ENCODE measurements around the gene TOM1L1.

The TOM1L1 gene

GRCh38 chr17:54903375-54903774 lies 2.7 kb downstream of the TOM1L1 start:
- TF ChIP-seq CTCF (IDR thresholded peaks at IDR 0.05; ENCODE audit: low read depth, low read length) = no peak
- DNase-seq (ENCODE audit: low read depth in 2 of 2) = peak in 1 of 2 donors; percentile 23
- H3K4me3 ChIP-seq (replicated peaks in 1 of 2; ENCODE audit: low read depth in 2 of 2, low read length in 2 of 2) = no peak overlapping the region

DNA sequence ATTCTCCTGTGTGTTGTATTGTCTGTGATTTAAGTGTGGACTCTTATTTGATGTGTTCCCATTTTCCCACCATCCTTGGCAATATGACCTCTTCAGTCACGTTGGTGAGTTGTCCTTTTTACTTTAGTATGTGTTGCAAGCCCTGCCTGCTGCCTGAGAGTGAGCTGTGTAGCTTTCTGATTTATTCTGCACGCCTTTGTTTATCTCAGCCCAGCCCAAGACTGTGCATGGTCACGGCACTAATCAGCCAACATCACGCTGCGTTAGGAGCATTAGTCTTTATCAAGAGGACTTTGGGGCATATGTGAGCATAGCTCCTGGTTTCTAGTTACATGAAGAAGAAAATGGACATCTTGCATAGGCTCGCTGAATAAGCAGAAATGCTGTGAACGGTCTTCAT lies 6.0 kb downstream of the TOM1L1 start:
- DNase-seq (ENCODE audit: low read depth in 2 of 2) = no peak
- TF ChIP-seq CTCF (IDR thresholded peaks at IDR 0.05; ENCODE audit: low read depth, low read length) = no peak
- H3K4me3 ChIP-seq (replicated peaks in 1 of 2; ENCODE audit: low read depth in 2 of 2, low read length in 2 of 2) = no peak overlapping the region

DNA sequence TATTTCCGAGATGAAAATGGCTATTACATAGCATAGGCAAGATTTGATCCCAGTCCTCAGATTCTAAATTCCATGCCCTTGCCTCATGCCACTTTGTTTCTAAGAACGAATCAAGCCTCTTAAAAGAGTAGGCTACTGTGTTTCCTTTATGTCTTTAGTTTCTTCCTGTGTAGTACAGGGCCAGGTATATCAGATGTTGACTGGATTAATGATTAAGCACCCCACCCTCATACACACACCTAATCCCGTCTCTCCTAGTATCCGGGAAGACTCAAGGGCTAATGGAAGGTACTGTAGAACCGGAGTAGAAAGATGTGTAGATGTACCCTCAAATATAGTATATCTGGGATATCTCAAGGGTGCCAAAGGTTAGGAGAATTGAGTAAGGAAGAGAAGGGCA lies 6.7 kb downstream of the TOM1L1 start:
- no peak for TF ChIP-seq CTCF (IDR thresholded peaks at IDR 0.05; ENCODE audit: low read depth, low read length)
- no peak overlapping the region for H3K4me3 ChIP-seq (replicated peaks in 1 of 2; ENCODE audit: low read depth in 2 of 2, low read length in 2 of 2)
- no peak for DNase-seq (ENCODE audit: low read depth in 2 of 2)

DNA sequence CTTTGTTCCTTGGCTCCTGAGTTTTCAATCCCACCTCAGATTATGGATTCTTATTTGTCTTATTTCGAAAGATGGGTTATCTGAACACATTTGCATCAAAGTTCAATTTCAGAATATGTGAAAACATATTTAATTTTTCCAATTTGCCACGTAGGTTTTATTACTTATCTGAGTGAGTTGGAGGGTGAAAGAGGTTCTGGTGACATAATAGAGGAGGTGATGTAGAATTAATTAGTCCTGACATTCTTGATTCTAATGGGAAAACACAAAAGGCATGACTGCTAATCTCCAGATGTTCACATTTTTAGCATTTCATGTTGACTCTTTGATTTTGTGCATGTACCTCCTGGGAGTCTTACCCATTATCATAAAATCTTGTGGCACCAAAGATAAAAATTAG lies 9.1 kb downstream of the TOM1L1 start:
- no peak overlapping the region for H3K4me3 ChIP-seq (replicated peaks in 1 of 2; ENCODE audit: low read depth in 2 of 2, low read length in 2 of 2)
- no peak for DNase-seq (ENCODE audit: low read depth in 2 of 2)
- TF ChIP-seq CTCF (IDR thresholded peaks at IDR 0.05; ENCODE audit: low read depth, low read length) = no peak

GRCh38 chr17:54916721-54917120 lies 16.1 kb downstream of the TOM1L1 start:
- TF ChIP-seq CTCF (IDR thresholded peaks at IDR 0.05; ENCODE audit: low read depth, low read length) = no peak
- H3K4me3 ChIP-seq (replicated peaks in 1 of 2; ENCODE audit: low read depth in 2 of 2, low read length in 2 of 2) = no peak overlapping the region
- DNase-seq (ENCODE audit: low read depth in 2 of 2) = no peak

- TF ChIP-seq CTCF (IDR thresholded peaks at IDR 0.05; ENCODE audit: low read depth, low read length) = no peak
Observed at GRCh38 chr17:54919425-54919824, 18.8 kb downstream of the TOM1L1 start.

DNA sequence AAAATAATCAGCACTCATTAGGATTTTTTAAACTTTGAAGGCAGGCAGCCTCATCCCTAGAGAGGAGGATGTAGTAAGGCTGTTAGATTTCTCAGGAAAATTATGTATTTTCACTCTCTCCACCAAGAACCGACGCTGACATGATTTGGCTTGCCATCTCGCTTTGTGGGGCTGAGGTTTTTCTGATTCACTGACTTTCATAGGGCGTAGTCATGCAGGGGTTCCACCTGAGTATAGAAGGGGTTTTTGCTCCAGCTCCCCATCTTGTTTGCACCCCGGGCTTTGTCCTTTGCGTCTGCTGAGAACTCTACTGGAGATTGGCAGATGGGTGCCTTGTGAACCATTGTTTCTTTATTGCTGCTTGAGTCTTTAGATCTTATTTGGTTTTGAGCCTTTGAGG lies 20.2 kb downstream of the TOM1L1 start:
- H3K4me3 ChIP-seq (replicated peaks in 1 of 2; ENCODE audit: low read depth in 2 of 2, low read length in 2 of 2) = no peak overlapping the region
- no peak for TF ChIP-seq CTCF (IDR thresholded peaks at IDR 0.05; ENCODE audit: low read depth, low read length)
- DNase-seq (ENCODE audit: low read depth in 2 of 2) = no peak

More at GRCh38 chr17:54919425-54919824, 18.8 kb downstream of the TOM1L1 start:
- H3K4me3 ChIP-seq (replicated peaks in 1 of 2; ENCODE audit: low read depth in 2 of 2, low read length in 2 of 2) = no peak overlapping the region
- DNase-seq (ENCODE audit: low read depth in 2 of 2) = no peak
